ENCODE results near the gene PC.

The PC gene

GRCh38 chr11:66885950-66886440 lies 72.2 kb downstream of the PC start:
- no peak overlapping the region for H3K4me3 ChIP-seq (ENCODE audit: low read depth, low read length)

DNA sequence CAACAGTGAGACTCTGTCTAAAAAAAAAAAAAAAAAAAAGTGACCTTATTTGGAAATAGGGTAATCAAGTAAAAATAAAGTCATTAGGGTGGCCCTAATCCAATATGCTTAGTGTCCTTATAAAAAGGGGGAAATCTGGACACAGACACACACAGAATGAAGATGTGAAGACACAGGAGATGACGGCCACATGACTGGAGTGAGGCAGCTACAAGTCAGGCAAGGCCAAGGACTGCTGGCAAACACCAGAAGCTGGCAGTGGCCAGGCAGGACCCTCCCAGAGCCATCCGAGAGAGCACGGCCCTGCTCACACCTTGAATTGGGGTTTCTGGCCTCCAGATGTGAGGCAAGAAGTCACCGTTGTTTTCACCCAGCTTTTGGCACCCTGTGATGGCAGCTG lies 72.7 kb downstream of the PC start:
- no peak overlapping the region for H3K4me3 ChIP-seq (ENCODE audit: low read depth, low read length)

- no peak overlapping the region for H3K4me3 ChIP-seq (ENCODE audit: low read depth, low read length)
Observed at GRCh38 chr11:66884443-66884842, 73.7 kb downstream of the PC start.

- no peak overlapping the region for H3K4me3 ChIP-seq (ENCODE audit: low read depth, low read length)
Observed at GRCh38 chr11:66883016-66883965, 74.9 kb downstream of the PC start.

- no peak overlapping the region for H3K4me3 ChIP-seq (ENCODE audit: low read depth, low read length)
Observed at GRCh38 chr11:66882561-66883015, 75.6 kb downstream of the PC start.

GRCh38 chr11:66881927-66882452 lies 76.2 kb downstream of the PC start:
- no peak overlapping the region for H3K4me3 ChIP-seq (ENCODE audit: low read depth, low read length)

- H3K4me3 ChIP-seq (ENCODE audit: low read depth, low read length) = no peak overlapping the region
Observed at GRCh38 chr11:66881451-66881835, 76.7 kb downstream of the PC start.

DNA sequence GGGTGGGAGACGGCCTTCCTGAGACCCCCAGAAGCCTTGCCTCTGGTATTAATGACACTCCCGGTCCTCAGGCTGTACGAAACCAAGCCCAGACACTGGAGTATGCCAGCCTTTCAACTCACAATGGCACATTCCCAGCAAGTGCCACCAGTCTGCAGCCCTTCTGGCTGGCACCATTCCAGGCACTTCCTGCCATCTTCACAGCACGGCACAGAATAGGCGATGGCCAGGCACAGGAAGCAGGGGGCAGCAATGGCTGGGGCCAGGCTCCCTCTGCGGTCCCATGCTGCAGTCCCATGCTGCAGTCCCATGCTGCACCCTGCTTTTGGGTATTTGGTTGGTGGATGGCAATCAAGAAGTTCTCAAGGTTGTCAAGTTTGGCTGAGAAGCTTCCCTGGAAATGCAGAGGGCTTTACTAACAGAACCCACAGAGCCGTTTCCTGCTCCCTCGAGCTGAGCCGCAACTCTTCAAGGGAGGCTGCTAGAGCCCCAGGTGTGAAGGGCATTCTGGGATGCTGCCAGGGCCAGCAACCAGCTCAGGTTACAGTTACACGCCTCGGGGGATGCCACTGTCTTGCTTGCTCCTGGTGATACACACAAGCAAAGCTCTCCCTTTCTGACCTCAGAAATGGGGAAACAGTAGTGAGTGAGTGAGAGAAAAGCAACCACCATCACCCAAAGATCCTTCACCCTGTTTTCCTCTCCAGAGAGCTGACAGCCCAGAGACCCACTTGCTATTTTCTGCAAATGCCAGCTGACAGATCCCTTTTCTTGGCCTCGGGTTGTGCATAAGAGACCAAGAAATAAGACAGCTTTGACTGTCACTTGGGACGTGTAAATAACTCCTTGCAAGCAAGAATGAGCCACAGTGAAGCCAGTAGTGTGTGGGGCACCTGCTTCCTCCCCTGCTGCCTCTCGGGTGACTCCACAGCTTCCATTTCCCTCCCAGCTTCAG lies 77.4 kb downstream of the PC start:
- H3K4me3 ChIP-seq (ENCODE audit: low read depth, low read length) = no peak overlapping the region

DNA sequence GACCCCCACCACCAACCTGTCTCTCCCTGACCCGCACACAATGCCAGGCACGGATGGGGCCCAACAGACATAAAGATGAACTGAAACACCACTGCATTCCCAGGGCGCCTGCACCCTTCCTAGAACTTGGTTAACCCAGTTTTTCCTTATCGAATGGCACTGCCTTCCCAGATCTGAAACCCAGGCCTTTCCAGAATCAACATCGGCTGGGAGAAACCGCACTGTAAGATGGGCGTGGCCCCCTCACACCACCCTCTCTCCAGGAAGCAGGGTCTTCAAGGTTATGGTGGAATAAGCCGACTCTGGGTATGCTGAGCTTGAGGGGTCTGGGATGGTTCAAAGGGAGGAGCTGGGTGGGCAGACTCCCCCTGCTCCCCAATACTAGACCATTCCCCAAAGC lies 78.2 kb downstream of the PC start:
- H3K4me3 ChIP-seq (ENCODE audit: low read depth, low read length) = no peak overlapping the region

DNA sequence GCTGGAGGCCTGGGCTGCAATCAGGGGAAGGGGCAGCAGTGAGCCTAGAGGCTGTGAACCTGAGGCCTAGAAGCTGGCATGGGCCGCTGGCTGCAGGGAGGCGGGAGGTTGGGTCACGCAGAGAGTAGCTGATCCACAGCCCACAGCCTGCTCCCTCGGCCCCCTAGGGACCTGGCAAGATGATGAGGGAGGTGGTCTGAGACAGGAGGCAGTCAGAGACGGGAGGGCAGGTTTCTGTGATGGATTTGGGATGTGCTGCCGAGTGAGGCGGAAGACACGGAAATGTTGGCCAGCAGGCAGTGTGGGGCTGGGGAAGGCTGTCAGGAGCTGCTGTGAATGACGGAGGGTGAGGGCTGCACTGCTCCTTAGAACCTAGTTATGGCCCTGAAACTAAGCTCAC lies 78.6 kb downstream of the PC start:
- no peak overlapping the region for H3K4me3 ChIP-seq (ENCODE audit: low read depth, low read length)

- no peak overlapping the region for H3K4me3 ChIP-seq (ENCODE audit: low read depth, low read length)
Observed at GRCh38 chr11:66879000-66879399, 79.2 kb downstream of the PC start.

- no peak overlapping the region for H3K4me3 ChIP-seq (ENCODE audit: low read depth, low read length)
Observed at GRCh38 chr11:66878474-66878873, 79.7 kb downstream of the PC start.

- H3K4me3 ChIP-seq (ENCODE audit: low read depth, low read length) = no peak overlapping the region
Observed at GRCh38 chr11:66877588-66878385, 80.4 kb downstream of the PC start.

DNA sequence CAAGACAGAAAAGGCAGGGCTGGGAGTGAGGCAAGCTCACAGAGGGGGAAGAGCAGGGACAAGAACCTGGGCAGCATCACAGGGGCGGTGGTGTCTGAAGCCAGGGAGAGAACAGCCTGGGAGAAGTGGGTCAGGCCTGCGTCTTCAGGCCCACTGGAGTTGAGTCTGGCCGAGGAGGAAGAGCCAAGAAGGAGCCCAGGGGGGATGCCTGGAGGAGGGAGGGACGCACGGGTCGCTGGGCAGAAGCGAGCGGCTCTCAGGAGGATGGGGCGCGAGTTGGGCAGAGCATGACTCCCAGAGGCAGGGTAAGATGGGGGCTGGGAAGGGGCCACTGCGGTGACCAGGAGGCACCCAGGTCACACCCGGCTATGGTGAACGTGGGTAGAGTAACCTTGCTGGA lies 82.8 kb downstream of the PC start:
- H3K4me3 ChIP-seq (ENCODE audit: low read depth, low read length) = no peak overlapping the region

DNA sequence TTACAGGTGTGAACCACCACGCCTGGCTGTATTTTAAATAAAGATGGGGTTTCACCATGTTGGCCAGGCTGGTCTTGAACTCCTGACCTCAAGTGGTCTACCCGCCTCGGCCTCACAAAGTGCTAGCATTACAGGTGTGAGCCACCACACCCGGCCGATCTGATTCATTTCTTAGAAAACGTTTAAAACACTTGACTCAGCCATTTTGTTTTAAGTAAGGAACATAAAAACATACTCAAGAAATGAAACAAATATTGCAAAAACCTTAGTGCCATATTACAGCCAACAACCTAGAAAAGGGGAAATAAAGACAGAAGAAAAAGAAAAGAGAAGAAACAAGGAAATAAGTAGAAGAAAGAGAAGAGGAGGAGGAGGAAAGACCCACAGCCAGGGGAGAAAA lies 84.0 kb downstream of the PC start:
- no peak overlapping the region for H3K4me3 ChIP-seq (ENCODE audit: low read depth, low read length)

DNA sequence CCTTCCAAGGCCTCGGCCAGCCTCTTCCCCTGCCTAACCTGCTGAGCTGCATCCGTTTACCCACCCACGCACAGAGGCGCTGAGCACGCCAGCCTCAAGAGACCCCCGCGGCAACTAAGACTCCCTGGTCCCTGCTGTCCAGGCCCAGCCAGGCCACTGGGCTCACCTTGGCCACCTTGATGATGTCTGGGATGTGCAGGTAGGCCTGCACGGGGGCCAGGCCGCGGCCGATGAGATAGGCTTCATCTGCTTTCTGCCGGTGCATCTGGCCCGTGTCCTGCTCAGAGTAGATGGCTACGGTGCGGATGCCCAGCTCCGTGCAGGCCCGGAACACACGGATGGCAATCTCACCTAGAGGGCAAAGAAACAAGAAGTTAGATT lies 86.7 kb downstream of the PC start:
- no peak overlapping the region for H3K4me3 ChIP-seq (ENCODE audit: low read depth, low read length)

GRCh38 chr11:66870616-66871520 lies 87.3 kb downstream of the PC start:
- no peak overlapping the region for H3K4me3 ChIP-seq (ENCODE audit: low read depth, low read length)

- no peak overlapping the region for H3K4me3 ChIP-seq (ENCODE audit: low read depth, low read length)
Observed at GRCh38 chr11:66870131-66870530, 88.1 kb downstream of the PC start.

- no peak overlapping the region for H3K4me3 ChIP-seq (ENCODE audit: low read depth, low read length)
Observed at GRCh38 chr11:66869567-66869870, 88.7 kb downstream of the PC start.
